Adipose tissue (tissue), 3 donors: ENCODE results near the gene CDC25B. TPM values are rescaled to one million over a fixed set of nuclear protein-coding genes. Genes with fewer than 3 reads are reported as not detected.
A peak's percentile ranks its signal among the peaks of the same experiment; 100 is the strongest.
"Not testable (repeated sequence)": the region's sequence is repeated elsewhere in the genome, so short reads cannot be mapped to it uniquely, and the experiment has no call there.

Experiments
- H3K27ac ChIP-seq: one replicate; pipeline ENCODE4 v1.5.1; 2013; ENCODE audit warnings: low read depth, low read length
- WGBS, 3 donors: extraction: QIAGEN DNeasy Blood & Tissue Kit; methylation state at CpG; one replicate each; pipeline ENCODE4 v1.1.7; 2013; 5-methylcytosine and 5-hydroxymethylcytosine counted together
- polyA plus RNA-seq, 3 donors: library from polyadenylated mRNA; stranded (reverse); fragments of 200-250 nt; gene quantifications; one replicate each; pipeline ENCODE4 v1.2.3, GENCODE V29; 2013
- donor health status: healthy with polysubstance abuse.
- donor health status: Bipolar disorder and iron deficiency.
- donor health status: healthy.

Gene CDC25B
- polyA plus RNA-seq, 3 donors, result 6.6 to 33.5 (median 12.9) TPM

GRCh38 chr20:3843990-3844619 lies 48.0 kb downstream of the CDC25B start:
- H3K27ac ChIP-seq, result not testable (repeated sequence)
- 93 to 97% (median 97%) methylated on average over 9 of the region's 9 CpGs for WGBS, 3 donors

GRCh38 chr20:3846378-3846739 lies 50.2 kb downstream of the CDC25B start:
- WGBS, 3 donors, result 0 to 1% (median 1%) methylated on average over 21 to 22 of the region's 22 CpGs
- no peak overlapping the region for H3K27ac ChIP-seq

- 0 to 1% (median 0%) methylated on average over 59 to 72 of the region's 72 CpGs for WGBS, 3 donors
- peak within 1 kb of the TSS; percentile 42 for H3K27ac ChIP-seq
Measured at GRCh38 chr20:3846740-3847428, 50.8 kb downstream of the CDC25B start, which contains the start of gene MAVS. Gene MAVS (plus strand): TSS chr20:3846834. CDS start chr20:3854625, 7,791 bp downstream.

- 15 to 23% (median 19%) methylated on average over 8 of the region's 8 CpGs for WGBS, 3 donors
- peak overlapping the region; percentile 42 for H3K27ac ChIP-seq
Measured at GRCh38 chr20:3847429-3847940, 51.4 kb downstream of the CDC25B start.

GRCh38 chr20:3848565-3848964 lies 52.5 kb downstream of the CDC25B start:
- no peak overlapping the region for H3K27ac ChIP-seq
- 88 to 96% (median 92%) methylated on average over 1 of the region's 1 CpG for WGBS, 3 donors

GRCh38 chr20:3854462-3854871 lies 58.4 kb downstream of the CDC25B start:
- H3K27ac ChIP-seq, result no peak overlapping the region
- 68 to 81% (median 70%) methylated on average over 4 of the region's 4 CpGs for WGBS, 3 donors

Other genes with a start within 250 kb of the CDC25B start
- not detected for gene GFRA4, start 132.9 kb upstream of the CDC25B start, polyA plus RNA-seq
- 10 to 100 TPM in 2 of 3 donors, 1 to 10 TPM in 1; 3.8 to 63.0 (median 24.2) TPM for gene ADAM33, start 114.3 kb upstream of the CDC25B start, polyA plus RNA-seq
- gene SIGLEC1, start 83.7 kb upstream of the CDC25B start, polyA plus RNA-seq, result 10 to 100 TPM in 1 of 3 donors, 1 to 10 TPM in 2; 1.9 to 11.0 (median 8.8) TPM
- 10 to 100 TPM in 2 of 3 donors, 1 to 10 TPM in 1; 2.5 to 31.8 (median 26.4) TPM for gene HSPA12B, start 63.6 kb upstream of the CDC25B start, polyA plus RNA-seq
- gene ADISSP, start 28.6 kb upstream of the CDC25B start, polyA plus RNA-seq, result 10 to 100 TPM; 21.8 to 99.9 (median 75.1) TPM
- under 1 TPM in 2 of 3 donors, not detected in 1; 0.09 to 0.71 TPM for gene SPEF1, start 14.9 kb upstream of the CDC25B start, polyA plus RNA-seq
- 10 to 100 TPM; 37.8 to 73.4 (median 70.9) TPM for gene CENPB, start 9.6 kb upstream of the CDC25B start, polyA plus RNA-seq
- 1 to 10 TPM; 5.1 to 9.7 (median 8.9) TPM for gene AP5S1, start 24.2 kb downstream of the CDC25B start, polyA plus RNA-seq
- 10 to 100 TPM; 12.6 to 27.0 (median 19.9) TPM for gene MAVS, start 50.5 kb downstream of the CDC25B start, polyA plus RNA-seq
- 10 to 100 TPM; 11.8 to 28.5 (median 22.9) TPM for gene PANK2, start 93.1 kb downstream of the CDC25B start, polyA plus RNA-seq
- gene RNF24, start 219.2 kb downstream of the CDC25B start, polyA plus RNA-seq, result 1 to 10 TPM; 2.7 to 7.8 (median 5.1) TPM